ENCODE results near the gene ELOVL5. TPM values are rescaled to one million over a fixed set of nuclear protein-coding genes. Genes with fewer than 3 reads are reported as not detected.

The ELOVL5 gene
- total RNA-seq, 1 experiment from 2014 or later: 218 TPM

DNA sequence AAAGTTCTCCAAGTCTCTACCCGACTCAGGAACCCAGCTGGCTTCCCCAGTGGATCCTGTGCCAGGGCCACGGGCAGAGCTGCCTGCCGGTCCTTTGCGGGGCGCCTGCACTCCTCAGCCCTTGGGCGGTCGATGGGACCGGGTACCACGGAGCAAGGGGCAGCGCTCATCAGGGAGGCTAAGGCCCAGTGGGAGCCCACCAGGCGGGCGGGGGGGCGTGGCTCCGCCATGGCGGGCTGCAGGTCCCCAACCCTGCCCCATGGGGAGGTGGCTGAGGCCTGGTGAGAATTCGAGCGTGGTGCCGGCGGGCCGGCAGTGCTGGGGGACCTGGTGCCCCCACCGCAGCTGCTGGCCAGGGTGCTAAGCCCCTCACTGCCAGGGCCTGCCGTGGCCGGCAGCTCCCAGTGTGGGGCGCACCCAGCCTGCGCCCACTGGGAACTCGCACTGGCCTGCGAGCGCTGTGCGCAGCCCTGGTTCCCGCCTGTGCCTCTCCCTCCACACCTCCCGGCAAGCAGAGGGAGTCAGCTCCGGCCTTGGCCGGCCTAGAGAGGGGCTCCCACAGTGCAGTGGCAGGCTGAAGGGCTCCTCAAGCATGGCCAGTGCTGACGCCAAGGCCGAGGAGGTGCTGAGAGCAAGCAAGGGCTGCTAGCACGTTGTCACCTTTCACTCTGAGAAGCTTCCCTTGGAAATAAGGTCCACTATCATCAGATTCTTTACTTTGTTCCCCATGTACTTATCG, 14.8 kb upstream of the ELOVL5 start:
- H3K27me3 ChIP-seq (ENCODE audit: control insufficient read depth, insufficient read depth, low read length): no peaks in the 10 kb centered on the region
- H3K36me3 ChIP-seq (ENCODE audit: control insufficient read depth, insufficient read depth, low read length): no peaks in the 10 kb centered on the region
- in situ Hi-C loops (cut with HindIII; ENCODE audit: low pct_unique_long_range_greater_than_20kb, low sequenced_read_pairs) (no loop called here), intact Hi-C loops (cut with micrococcal nuclease; ENCODE audit: unreplicated experiment) (no loop called here)
- BruUV-seq (replicated peaks): no TSS peak
- TF ChIP-seq POLR2AphosphoS5 (IDR thresholded peaks at IDR 0.05; ENCODE audit: low read depth, low read length) (no peak), SIN3A (IDR thresholded peaks at IDR 0.05; ENCODE audit: borderline replicate concordance, insufficient read depth, low read depth, low read length) (no peak), TCF7L2 (IDR thresholded peaks at IDR 0.05; ENCODE audit: low read depth, low read length) (no peak)
- TF ChIP-seq, protein P1, sequence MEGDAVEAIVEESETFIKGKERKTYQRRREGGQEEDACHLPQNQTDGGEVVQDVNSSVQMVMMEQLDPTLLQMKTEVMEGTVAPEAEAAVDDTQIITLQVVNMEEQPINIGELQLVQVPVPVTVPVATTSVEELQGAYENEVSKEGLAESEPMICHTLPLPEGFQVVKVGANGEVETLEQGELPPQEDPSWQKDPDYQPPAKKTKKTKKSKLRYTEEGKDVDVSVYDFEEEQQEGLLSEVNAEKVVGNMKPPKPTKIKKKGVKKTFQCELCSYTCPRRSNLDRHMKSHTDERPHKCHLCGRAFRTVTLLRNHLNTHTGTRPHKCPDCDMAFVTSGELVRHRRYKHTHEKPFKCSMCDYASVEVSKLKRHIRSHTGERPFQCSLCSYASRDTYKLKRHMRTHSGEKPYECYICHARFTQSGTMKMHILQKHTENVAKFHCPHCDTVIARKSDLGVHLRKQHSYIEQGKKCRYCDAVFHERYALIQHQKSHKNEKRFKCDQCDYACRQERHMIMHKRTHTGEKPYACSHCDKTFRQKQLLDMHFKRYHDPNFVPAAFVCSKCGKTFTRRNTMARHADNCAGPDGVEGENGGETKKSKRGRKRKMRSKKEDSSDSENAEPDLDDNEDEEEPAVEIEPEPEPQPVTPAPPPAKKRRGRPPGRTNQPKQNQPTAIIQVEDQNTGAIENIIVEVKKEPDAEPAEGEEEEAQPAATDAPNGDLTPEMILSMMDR (IDR thresholded peaks at IDR 0.05): no peak
- ATAC-seq (no peak), DNase-seq (ENCODE audit: low read depth, low spot score) (no peak)
- peaks cover 27% of the 10 kb centered on the region for H3K4me1 ChIP-seq (ENCODE audit: control insufficient read depth, insufficient read depth, low read length)
- POLR2A ChIA-PET: no interaction called here
- no peak overlapping the region for H3K4me3 ChIP-seq (ENCODE audit: low read depth in 2 of 2, low read length in 2 of 2)
- CTCF ChIA-PET: no interaction called here
- no peak overlapping the region for H3K27ac ChIP-seq (ENCODE audit: low read length)
- H3K9me3 ChIP-seq (ENCODE audit: control insufficient read depth, insufficient read depth, low read depth, low read length): no peaks in the 10 kb centered on the region

DNA sequence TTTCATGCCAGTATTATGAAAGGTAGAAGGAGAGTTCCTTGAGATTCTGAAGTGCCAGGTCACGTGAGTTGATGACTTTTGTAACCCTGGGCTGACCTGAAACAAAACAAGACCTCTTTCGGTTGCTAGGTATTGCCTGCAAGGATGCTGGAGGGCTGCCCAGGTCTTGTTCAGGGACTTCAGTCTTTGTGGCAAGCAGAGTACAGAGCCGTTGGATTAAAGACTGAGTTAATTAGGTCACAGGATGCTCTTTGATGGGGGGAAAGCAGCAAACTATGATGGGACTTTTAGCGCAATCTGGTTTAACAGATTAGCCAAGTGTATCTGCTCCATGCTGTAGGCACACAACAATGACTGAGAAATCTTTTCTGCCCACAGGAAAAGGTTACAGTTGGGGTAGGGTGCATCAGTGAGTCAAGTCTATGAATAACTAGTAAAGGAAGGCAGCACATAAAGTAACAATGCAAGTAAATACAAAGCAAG, 12.8 kb upstream of the ELOVL5 start:
- no peaks in the 10 kb centered on the region for H3K9me3 ChIP-seq (ENCODE audit: control insufficient read depth, insufficient read depth, low read depth, low read length)
- POLR2A ChIA-PET: no interaction called here
- no peak for TF ChIP-seq POLR2AphosphoS5 (IDR thresholded peaks at IDR 0.05; ENCODE audit: low read depth, low read length)
- TF ChIP-seq, protein P2, sequence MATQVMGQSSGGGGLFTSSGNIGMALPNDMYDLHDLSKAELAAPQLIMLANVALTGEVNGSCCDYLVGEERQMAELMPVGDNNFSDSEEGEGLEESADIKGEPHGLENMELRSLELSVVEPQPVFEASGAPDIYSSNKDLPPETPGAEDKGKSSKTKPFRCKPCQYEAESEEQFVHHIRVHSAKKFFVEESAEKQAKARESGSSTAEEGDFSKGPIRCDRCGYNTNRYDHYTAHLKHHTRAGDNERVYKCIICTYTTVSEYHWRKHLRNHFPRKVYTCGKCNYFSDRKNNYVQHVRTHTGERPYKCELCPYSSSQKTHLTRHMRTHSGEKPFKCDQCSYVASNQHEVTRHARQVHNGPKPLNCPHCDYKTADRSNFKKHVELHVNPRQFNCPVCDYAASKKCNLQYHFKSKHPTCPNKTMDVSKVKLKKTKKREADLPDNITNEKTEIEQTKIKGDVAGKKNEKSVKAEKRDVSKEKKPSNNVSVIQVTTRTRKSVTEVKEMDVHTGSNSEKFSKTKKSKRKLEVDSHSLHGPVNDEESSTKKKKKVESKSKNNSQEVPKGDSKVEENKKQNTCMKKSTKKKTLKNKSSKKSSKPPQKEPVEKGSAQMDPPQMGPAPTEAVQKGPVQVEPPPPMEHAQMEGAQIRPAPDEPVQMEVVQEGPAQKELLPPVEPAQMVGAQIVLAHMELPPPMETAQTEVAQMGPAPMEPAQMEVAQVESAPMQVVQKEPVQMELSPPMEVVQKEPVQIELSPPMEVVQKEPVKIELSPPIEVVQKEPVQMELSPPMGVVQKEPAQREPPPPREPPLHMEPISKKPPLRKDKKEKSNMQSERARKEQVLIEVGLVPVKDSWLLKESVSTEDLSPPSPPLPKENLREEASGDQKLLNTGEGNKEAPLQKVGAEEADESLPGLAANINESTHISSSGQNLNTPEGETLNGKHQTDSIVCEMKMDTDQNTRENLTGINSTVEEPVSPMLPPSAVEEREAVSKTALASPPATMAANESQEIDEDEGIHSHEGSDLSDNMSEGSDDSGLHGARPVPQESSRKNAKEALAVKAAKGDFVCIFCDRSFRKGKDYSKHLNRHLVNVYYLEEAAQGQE (IDR thresholded peaks at IDR 0.05; ENCODE audit: insufficient read depth in 1 of 2, low read depth in 2 of 2, low read length in 1 of 2): no peak
- TF ChIP-seq, protein P1 (IDR thresholded peaks at IDR 0.05): no peak
- in situ Hi-C loops (cut with HindIII; ENCODE audit: low pct_unique_long_range_greater_than_20kb, low sequenced_read_pairs): no loop called here
- no peak overlapping the region for H3K4me3 ChIP-seq (ENCODE audit: low read depth in 2 of 2, low read length in 2 of 2)
- H3K4me1 ChIP-seq (ENCODE audit: control insufficient read depth, insufficient read depth, low read length): peaks cover 44% of the 10 kb centered on the region
- intact Hi-C loops (cut with micrococcal nuclease; ENCODE audit: unreplicated experiment): no loop called here
- CTCF ChIA-PET: no interaction called here
- no TSS peak for BruUV-seq (replicated peaks)
- DNase-seq (ENCODE audit: low read depth, low spot score) (peak; percentile 13), ATAC-seq (no peak)
- H3K27ac ChIP-seq (ENCODE audit: low read length): peak overlapping the region; percentile 98
- H3K36me3 ChIP-seq (ENCODE audit: control insufficient read depth, insufficient read depth, low read length): no peaks in the 10 kb centered on the region
- H3K27me3 ChIP-seq (ENCODE audit: control insufficient read depth, insufficient read depth, low read length): no peaks in the 10 kb centered on the region
